ENCODE data around the gene KCMF1.

KCMF1 gene

DNA sequence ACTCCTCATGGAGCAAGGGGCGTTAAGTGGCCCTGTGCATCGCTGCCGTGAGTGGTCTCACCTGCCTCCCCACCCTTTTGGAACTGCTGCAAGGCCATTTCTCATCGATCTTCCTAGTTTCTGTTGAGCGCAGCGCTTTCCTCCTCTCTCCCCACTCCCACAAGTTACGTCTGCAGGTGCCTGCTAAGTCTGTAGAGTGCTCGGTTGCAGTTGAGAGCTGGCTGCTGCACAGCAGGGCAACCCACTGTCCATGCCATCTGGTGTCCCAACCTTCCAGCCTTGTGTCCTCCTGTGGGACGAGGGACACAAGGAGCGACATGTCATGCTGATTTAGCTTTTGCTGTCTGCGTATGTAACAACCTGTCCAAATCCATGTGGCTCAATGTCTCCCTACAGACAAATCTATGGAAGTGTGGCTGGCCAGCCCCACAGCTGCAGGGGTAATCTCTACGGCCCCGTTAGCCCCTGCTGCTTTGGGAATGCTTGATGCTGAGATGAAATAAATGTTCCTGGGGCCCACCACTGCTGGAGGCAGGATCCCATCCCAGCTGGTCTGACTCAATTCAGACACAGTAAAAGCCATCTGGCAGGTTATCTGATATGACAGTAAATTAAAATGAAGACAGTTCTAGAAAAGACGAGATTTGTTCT lies 94.1 kb downstream of the KCMF1 start:
- peaks cover 0 to 3% of the 10 kb centered on the region in 2 donors for H3K4me1 ChIP-seq (ENCODE audit: control insufficient read depth in 2 of 2, insufficient read depth in 1 of 2, low read depth in 1 of 2, low read length in 2 of 2)
- H4K91ac ChIP-seq (ENCODE audit: low read depth, low read length, poor library complexity), result no peak overlapping the region
- H2BK120ac ChIP-seq (ENCODE audit: low read depth, low read length), result no peak overlapping the region
- peak overlapping the region; percentile 62 for H3K23ac ChIP-seq (ENCODE audit: low read depth, low read length, poor library complexity)
- H3K27me3 ChIP-seq (ENCODE audit: control insufficient read depth in 3 of 3, insufficient read depth in 3 of 3, low read depth in 1 of 3, low read length in 3 of 3), result peaks cover 0 to 16% (median 0%) of the 10 kb centered on the region in 3 experiments
- H3K4ac ChIP-seq (ENCODE audit: low read length), result no peak overlapping the region
- H2BK15ac ChIP-seq (ENCODE audit: low read length), result no peak overlapping the region
- no peak overlapping the region for H3K27ac ChIP-seq (replicated peaks; ENCODE audit: low read length)
- H2BK5ac ChIP-seq (ENCODE audit: low read length), result no peak overlapping the region
- H2BK12ac ChIP-seq (ENCODE audit: low read length), result peak overlapping the region; percentile 7
- peak overlapping the region; percentile 5 for H3K9ac ChIP-seq (ENCODE audit: low read depth, low read length, poor library complexity)
- no peak overlapping the region for H3K14ac ChIP-seq (ENCODE audit: low read length)
- H3K4me2 ChIP-seq (ENCODE audit: insufficient read depth, low read length, poor library complexity, severe bottlenecking), result no peak overlapping the region
- H4K8ac ChIP-seq (ENCODE audit: low read depth, low read length), result no peak overlapping the region
- H3K4me3 ChIP-seq (ENCODE audit: low read length in 2 of 2), result no peak overlapping the region
- H3K36me3 ChIP-seq (replicated peaks in 1 of 2; ENCODE audit: control insufficient read depth in 2 of 2, insufficient read depth in 2 of 2, low read length in 2 of 2), result no peaks in the 10 kb centered on the region
- H2AK5ac ChIP-seq (ENCODE audit: low read depth, low read length), result no peak overlapping the region
- peak overlapping the region; percentile 88 for H3K18ac ChIP-seq (ENCODE audit: low read length)
- no peaks in the 10 kb centered on the region for H3K9me3 ChIP-seq (replicated peaks in 1 of 2; ENCODE audit: control insufficient read depth in 2 of 2, insufficient read depth in 1 of 2, low read depth in 1 of 2, low read length in 2 of 2)
- H3K79me1 ChIP-seq (ENCODE audit: low read depth, low read length), result no peaks in the 10 kb centered on the region
- DNase-seq (ENCODE audit: low spot score), result no peak
- no CpG with 5 or more reads among the region's 14 CpGs for WGBS, 2 donors (ENCODE audit: extremely low coverage in 2 of 2, insufficient read length in 2 of 2, insufficient replicate concordance in 1 of 2)
- H2AFZ ChIP-seq (ENCODE audit: low read length), result peak overlapping the region; percentile 3

DNA sequence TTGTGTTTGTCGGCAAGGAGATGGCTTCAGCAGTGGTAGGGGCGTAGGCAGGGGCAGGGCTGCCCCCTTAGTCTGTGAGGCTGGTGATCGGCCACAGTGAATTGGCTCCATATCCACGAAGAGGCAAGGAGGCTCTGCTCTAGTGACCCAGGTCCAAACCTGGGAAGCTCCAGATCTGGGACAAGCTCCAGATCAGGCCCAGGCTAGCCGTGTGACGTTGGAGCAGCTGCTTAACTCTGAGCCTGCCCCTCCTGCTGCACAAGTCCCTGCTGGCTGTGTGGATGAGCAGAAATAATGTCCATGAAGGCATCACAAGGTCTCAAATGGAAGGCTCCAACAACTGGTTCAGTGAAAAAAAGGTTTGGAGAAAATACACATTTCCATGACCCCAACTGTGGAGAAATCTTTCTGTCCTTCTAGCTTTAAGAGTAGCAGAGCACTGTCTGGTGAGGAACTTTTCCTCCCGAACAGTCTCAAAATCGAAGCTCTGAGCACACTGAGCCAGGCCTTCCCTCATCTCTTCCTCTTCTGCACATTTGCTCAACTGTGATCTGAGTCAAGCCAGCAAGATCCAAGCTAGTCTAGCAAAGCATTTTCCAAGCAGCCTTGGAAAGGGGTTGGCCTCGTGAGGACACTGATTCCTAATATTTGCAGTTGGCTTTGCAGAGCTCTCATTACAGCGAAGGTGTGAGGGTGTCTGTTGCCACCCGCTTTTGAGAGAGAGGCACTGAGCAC lies 95.2 kb downstream of the KCMF1 start:
- Histone ChIP-seq H3K14ac (ENCODE audit: low read length) (no peak overlapping the region), H2BK120ac (ENCODE audit: low read depth, low read length) (no peak overlapping the region), H3K27ac (replicated peaks; ENCODE audit: low read length) (no peak overlapping the region), H2BK15ac (ENCODE audit: low read length) (peak overlapping the region; percentile 32), H3K79me1 (ENCODE audit: low read depth, low read length) (no peaks in the 10 kb centered on the region), H3K23ac (ENCODE audit: low read depth, low read length, poor library complexity) (no peak overlapping the region), H3K4me2 (ENCODE audit: insufficient read depth, low read length, poor library complexity, severe bottlenecking) (no peak overlapping the region), H4K8ac (ENCODE audit: low read depth, low read length) (peak overlapping the region; percentile 21), H2BK5ac (ENCODE audit: low read length) (no peak overlapping the region), H2AFZ (ENCODE audit: low read length) (peak overlapping the region; percentile 90), H3K18ac (ENCODE audit: low read length) (peak overlapping the region; percentile 8), H3K4ac (ENCODE audit: low read length) (no peak overlapping the region), H3K9me3 (replicated peaks in 1 of 2; ENCODE audit: control insufficient read depth in 2 of 2, insufficient read depth in 1 of 2, low read depth in 1 of 2, low read length in 2 of 2) (no peaks in the 10 kb centered on the region), H3K4me1 (ENCODE audit: control insufficient read depth in 2 of 2, insufficient read depth in 1 of 2, low read depth in 1 of 2, low read length in 2 of 2) (peaks cover 0 to 3% of the 10 kb centered on the region in 2 donors), H2BK12ac (ENCODE audit: low read length) (no peak overlapping the region), H3K36me3 (replicated peaks in 1 of 2; ENCODE audit: control insufficient read depth in 2 of 2, insufficient read depth in 2 of 2, low read length in 2 of 2) (no peaks in the 10 kb centered on the region), H2AK5ac (ENCODE audit: low read depth, low read length) (no peak overlapping the region), H3K9ac (ENCODE audit: low read depth, low read length, poor library complexity) (no peak overlapping the region), H3K27me3 (ENCODE audit: control insufficient read depth in 3 of 3, insufficient read depth in 3 of 3, low read depth in 1 of 3, low read length in 3 of 3) (peaks cover 0 to 16% (median 0%) of the 10 kb centered on the region in 3 experiments), H3K4me3 (ENCODE audit: low read length in 2 of 2) (no peak overlapping the region), H4K91ac (ENCODE audit: low read depth, low read length, poor library complexity) (no peak overlapping the region)
- DNase-seq (ENCODE audit: low spot score), result no peak
- no CpG with 5 or more reads among the region's 11 CpGs for WGBS, 2 donors (ENCODE audit: extremely low coverage in 2 of 2, insufficient read length in 2 of 2, insufficient replicate concordance in 1 of 2)

DNA sequence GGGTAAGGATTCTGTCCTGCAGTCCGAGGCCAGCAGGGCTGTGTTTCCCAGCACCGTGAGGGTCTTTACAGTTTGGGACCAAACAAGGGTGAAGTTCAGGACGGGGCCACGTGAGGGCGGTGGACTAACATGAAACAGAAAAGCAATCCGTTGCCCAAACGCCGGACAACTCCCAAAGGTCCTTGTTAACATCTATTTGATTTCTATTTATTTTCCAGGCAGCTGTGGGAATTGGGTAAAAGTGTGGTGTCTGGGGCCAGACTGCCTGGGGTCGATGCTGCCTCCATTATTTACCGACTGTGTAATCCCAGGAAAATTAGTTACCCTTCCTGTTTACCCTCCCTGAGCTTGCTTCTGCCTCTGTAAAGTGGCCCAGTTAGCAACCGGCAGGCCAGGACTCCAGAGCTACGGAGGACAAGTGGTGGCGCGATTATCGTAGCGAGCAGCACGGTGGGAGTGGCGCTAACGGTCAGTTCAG lies 96.0 kb downstream of the KCMF1 start:
- Histone ChIP-seq H2BK12ac (ENCODE audit: low read length) (no peak overlapping the region), H3K18ac (ENCODE audit: low read length) (peak overlapping the region; percentile 15), H3K4ac (ENCODE audit: low read length) (no peak overlapping the region), H3K27me3 (ENCODE audit: control insufficient read depth in 3 of 3, insufficient read depth in 3 of 3, low read depth in 1 of 3, low read length in 3 of 3) (peaks cover 0 to 16% (median 0%) of the 10 kb centered on the region in 3 experiments), H4K8ac (ENCODE audit: low read depth, low read length) (no peak overlapping the region), H3K14ac (ENCODE audit: low read length) (no peak overlapping the region), H2BK15ac (ENCODE audit: low read length) (no peak overlapping the region), H2BK120ac (ENCODE audit: low read depth, low read length) (no peak overlapping the region), H3K36me3 (replicated peaks in 1 of 2; ENCODE audit: control insufficient read depth in 2 of 2, insufficient read depth in 2 of 2, low read length in 2 of 2) (no peaks in the 10 kb centered on the region), H3K9ac (ENCODE audit: low read depth, low read length, poor library complexity) (no peak overlapping the region), H2AFZ (ENCODE audit: low read length) (peak overlapping the region; percentile 90), H3K79me1 (ENCODE audit: low read depth, low read length) (no peaks in the 10 kb centered on the region), H3K23ac (ENCODE audit: low read depth, low read length, poor library complexity) (no peak overlapping the region), H3K4me1 (ENCODE audit: control insufficient read depth in 2 of 2, insufficient read depth in 1 of 2, low read depth in 1 of 2, low read length in 2 of 2) (peaks cover 0 to 3% of the 10 kb centered on the region in 2 donors), H4K91ac (ENCODE audit: low read depth, low read length, poor library complexity) (no peak overlapping the region), H3K9me3 (replicated peaks in 1 of 2; ENCODE audit: control insufficient read depth in 2 of 2, insufficient read depth in 1 of 2, low read depth in 1 of 2, low read length in 2 of 2) (no peaks in the 10 kb centered on the region), H3K4me3 (ENCODE audit: low read length in 2 of 2) (peak overlapping the region in 1 of 2 donors; percentile 39), H2BK5ac (ENCODE audit: low read length) (no peak overlapping the region), H3K4me2 (ENCODE audit: insufficient read depth, low read length, poor library complexity, severe bottlenecking) (peak overlapping the region; percentile 63), H2AK5ac (ENCODE audit: low read depth, low read length) (no peak overlapping the region), H3K27ac (replicated peaks; ENCODE audit: low read length) (no peak overlapping the region)
- DNase-seq (ENCODE audit: low spot score), result peak; percentile 80
- WGBS, 2 donors (ENCODE audit: extremely low coverage in 2 of 2, insufficient read length in 2 of 2, insufficient replicate concordance in 1 of 2), result no CpG with 5 or more reads among the region's 19 CpGs

DNA sequence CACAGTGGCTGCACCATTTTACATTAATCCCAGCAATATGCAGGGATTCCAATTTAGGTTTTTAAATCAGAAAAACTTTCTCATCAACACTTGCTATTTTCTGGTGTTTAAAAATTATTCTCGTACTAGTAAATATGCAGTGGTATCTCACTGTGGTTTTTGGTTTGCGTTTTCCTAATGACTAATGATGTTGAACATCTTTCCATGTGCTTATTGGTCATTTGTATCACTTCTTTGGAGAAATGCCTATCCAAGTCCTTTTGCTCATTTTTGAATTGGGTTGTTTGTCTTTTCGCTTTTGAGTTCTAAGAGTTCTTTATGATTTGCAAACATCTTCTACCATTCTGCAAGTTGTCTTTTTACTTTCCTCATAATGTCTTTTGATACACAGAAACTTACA lies 100.1 kb downstream of the KCMF1 start:
- Histone ChIP-seq H3K4ac (ENCODE audit: low read length) (no peak overlapping the region), H3K18ac (ENCODE audit: low read length) (no peak overlapping the region), H3K4me1 (ENCODE audit: control insufficient read depth in 2 of 2, insufficient read depth in 1 of 2, low read depth in 1 of 2, low read length in 2 of 2) (no peaks in the 10 kb centered on the region), H2BK15ac (ENCODE audit: low read length) (no peak overlapping the region), H3K27ac (replicated peaks; ENCODE audit: low read length) (no peak overlapping the region), H3K4me3 (ENCODE audit: low read length in 2 of 2) (no peak overlapping the region), H3K79me1 (ENCODE audit: low read depth, low read length) (no peaks in the 10 kb centered on the region), H3K14ac (ENCODE audit: low read length) (no peak overlapping the region), H4K8ac (ENCODE audit: low read depth, low read length) (no peak overlapping the region), H3K9me3 (replicated peaks in 1 of 2; ENCODE audit: control insufficient read depth in 2 of 2, insufficient read depth in 1 of 2, low read depth in 1 of 2, low read length in 2 of 2) (no peaks in the 10 kb centered on the region), H2BK5ac (ENCODE audit: low read length) (no peak overlapping the region), H3K27me3 (ENCODE audit: control insufficient read depth in 3 of 3, insufficient read depth in 3 of 3, low read depth in 1 of 3, low read length in 3 of 3) (peaks cover 0 to 13% (median 0%) of the 10 kb centered on the region in 3 experiments), H3K23ac (ENCODE audit: low read depth, low read length, poor library complexity) (no peak overlapping the region), H2BK120ac (ENCODE audit: low read depth, low read length) (no peak overlapping the region), H3K4me2 (ENCODE audit: insufficient read depth, low read length, poor library complexity, severe bottlenecking) (no peak overlapping the region), H2AK5ac (ENCODE audit: low read depth, low read length) (no peak overlapping the region), H3K36me3 (replicated peaks in 1 of 2; ENCODE audit: control insufficient read depth in 2 of 2, insufficient read depth in 2 of 2, low read length in 2 of 2) (no peaks in the 10 kb centered on the region), H3K9ac (ENCODE audit: low read depth, low read length, poor library complexity) (no peak overlapping the region), H2BK12ac (ENCODE audit: low read length) (no peak overlapping the region), H4K91ac (ENCODE audit: low read depth, low read length, poor library complexity) (no peak overlapping the region), H2AFZ (ENCODE audit: low read length) (no peak overlapping the region)
- no peak for DNase-seq (ENCODE audit: low spot score)
- WGBS, 2 donors (ENCODE audit: extremely low coverage in 2 of 2, insufficient read length in 2 of 2, insufficient replicate concordance in 1 of 2), result no CpG with 5 or more reads among the region's 3 CpGs

All from neuronal stem cell (in vitro differentiated cells).